RPMI7951 (cell line): Measurements from ENCODE around the gene ATP11A. TPM values are rescaled to one million over a fixed set of nuclear protein-coding genes. Genes with fewer than 3 reads are reported as not detected.
"Not testable (repeated sequence)": the region's sequence is repeated elsewhere in the genome, so short reads cannot be mapped to it uniquely, and the experiment has no call there.

ENCODE experiments used
- DNase-seq: peaks from one replicate; pipeline ENCODE4 v3.0.0-alpha.2; 2012; ENCODE audit warnings: low read depth
- total RNA-seq: library from RNA; depleted of rRNA; stranded (reverse); fragments of >200 nt; shearing (Covaris generic); gene quantifications from 2 replicates; pipeline ENCODE4 v1.2.3, GENCODE V29; 2014

Gene ATP11A
- total RNA-seq, 1 experiment from 2014 or later = 2.2 TPM

DNA sequence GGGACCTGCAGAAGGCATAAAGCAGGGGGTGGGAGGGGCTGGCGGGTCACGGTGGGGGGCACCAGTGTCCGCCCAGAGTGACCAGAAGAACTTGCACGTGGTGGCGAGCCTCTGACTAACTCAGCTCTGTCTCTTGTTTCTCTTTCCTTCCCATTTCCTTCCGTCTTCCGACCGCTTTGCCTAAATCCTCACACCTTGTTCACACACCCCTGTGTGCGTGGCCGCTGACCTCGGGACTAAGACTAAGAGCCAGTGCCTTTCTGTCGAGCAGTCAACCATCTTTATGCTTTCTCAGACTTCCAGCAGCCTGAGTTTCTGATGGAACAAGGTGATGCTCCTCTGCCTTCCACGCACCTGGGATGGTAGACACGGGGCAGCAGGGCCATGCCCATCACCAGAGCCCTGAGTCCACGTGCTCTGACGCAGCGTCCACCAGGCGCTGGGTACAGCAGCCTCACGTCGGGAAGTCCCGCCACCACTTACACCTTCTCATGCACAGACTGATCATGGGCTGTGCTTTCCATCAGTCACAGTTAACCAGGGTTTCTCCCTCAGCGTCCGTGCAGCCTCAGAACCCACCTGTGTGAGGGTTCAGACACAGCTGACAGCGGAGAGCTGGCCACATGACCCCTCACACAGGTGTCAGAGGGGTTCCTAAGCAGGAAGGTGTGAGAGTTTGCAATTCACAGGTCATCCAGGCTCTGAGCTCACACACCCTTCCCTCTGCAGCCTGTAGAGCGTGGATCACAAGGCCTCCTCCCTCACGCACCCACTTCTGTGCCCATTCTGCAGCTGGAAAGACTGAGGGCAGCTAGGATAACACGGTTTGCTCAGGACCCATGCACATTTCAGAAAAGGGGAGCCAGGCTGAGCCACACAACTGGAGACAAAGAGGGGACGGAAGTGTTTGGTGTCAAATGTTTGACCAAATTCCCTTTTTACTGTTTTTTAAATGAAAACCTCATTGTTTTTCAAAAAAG is 188.4 kb downstream of the ATP11A start:
- DNase-seq = no peak

GRCh38 chr13:112879283-112879833 is 189.5 kb downstream of the ATP11A start:
- no peak for DNase-seq

GRCh38 chr13:112880221-112880641 is 190.4 kb downstream of the ATP11A start:
- no peak for DNase-seq

- DNase-seq = no peak
Measured at GRCh38 chr13:112880976-112881540, 191.2 kb downstream of the ATP11A start.

GRCh38 chr13:112881656-112882554 is 192.1 kb downstream of the ATP11A start:
- DNase-seq = no peak

DNA sequence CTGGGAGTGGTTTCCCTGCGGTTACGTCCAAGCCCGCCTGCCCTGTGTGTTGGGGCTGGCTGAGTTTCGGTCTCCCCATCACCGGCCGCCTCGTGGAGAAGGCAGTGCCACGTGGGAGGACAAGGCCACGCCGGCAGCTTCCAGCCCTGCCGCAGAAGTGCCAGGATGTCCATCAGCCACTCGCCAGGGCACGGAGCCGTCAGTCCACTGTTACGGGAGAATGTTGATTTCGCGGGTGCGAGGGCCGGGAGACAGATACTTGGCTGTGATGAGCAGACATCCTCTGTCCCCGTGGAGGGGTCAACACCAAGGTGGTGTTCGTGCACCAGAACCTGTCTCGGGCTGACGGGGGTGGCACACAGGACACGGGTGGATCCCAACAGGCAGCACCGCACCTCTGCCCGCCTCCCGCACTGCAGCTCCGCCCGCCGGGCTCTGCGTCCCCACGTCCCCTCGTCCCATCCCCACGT is 192.8 kb downstream of the ATP11A start:
- DNase-seq = no peak

GRCh38 chr13:112883241-112883945 is 193.6 kb downstream of the ATP11A start:
- DNase-seq = no peak

DNA sequence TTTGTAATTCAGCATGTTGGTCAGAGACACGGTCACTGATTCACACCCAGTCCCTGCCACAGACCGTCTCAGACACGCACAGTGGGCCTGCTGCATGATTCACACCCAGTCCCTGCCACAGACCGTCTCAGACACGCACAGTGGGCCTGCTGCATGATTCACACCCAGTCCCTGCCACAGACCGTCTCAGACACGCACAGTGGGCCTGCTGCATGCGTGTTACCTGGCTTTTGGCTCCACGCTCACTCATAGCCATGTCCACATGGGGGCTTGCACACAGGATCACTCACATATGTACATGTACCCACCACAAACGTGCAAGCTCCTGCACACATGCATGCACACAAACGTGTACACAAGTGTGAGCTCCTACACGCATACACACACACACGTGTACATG is 194.9 kb downstream of the ATP11A start:
- not testable (repeated sequence) for DNase-seq

DNA sequence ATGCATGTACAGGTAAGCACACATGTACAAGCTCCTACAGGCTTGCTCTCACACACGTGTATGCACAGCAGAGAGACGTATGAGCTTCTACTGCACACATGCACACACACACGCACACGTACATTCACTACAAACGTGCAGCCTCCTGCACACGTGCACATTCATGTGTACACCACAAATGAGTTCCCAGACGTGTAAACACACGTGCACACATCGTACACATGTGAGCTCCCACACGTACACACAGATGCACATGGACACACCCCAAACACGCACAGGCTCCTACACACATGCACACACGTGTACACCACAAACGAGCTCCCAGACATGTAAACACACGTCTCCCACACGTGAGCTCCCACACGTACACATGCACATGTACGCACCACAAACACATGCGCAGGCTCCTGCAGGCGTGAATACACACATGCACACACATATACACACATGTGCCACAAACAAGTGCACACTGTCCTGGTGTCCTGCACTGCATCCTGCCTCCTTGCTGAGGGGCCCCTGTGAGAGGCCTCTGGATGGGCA is 195.5 kb downstream of the ATP11A start:
- DNase-seq = no peak

DNA sequence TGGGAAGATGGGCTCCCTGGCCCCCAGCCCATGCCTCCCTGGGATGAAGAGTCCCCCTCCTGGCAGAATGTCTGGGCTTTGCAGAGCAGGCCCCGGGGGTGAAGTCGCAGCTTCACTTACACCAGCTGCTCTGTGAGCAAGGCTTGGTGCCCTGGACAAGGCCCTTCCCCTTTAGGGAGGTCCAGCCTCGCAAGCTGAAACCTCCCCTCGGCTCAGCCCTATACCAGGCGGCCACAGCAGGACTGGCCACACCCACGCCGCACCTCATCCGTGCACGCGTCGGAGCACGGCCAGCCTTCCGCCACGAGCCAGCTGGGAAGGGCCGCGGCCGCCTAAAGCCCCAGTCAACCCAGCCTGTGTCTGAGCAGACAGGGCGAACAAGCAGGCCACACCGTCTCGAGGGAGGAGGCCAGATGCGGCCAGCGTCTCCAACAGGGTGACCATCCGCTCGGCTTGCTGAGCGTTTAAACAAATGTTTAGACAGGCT is 196.0 kb downstream of the ATP11A start:
- peak; percentile 81 for DNase-seq

GRCh38 chr13:112887151-112887550 is 197.3 kb downstream of the ATP11A start:
- DNase-seq = no peak

GRCh38 chr13:112887557-112887991 is 197.7 kb downstream of the ATP11A start:
- no peak for DNase-seq

- no peak for DNase-seq
Measured at GRCh38 chr13:112888238-112889111, 198.6 kb downstream of the ATP11A start.

GRCh38 chr13:112889351-112890290 is 199.8 kb downstream of the ATP11A start:
- no peak for DNase-seq

DNA sequence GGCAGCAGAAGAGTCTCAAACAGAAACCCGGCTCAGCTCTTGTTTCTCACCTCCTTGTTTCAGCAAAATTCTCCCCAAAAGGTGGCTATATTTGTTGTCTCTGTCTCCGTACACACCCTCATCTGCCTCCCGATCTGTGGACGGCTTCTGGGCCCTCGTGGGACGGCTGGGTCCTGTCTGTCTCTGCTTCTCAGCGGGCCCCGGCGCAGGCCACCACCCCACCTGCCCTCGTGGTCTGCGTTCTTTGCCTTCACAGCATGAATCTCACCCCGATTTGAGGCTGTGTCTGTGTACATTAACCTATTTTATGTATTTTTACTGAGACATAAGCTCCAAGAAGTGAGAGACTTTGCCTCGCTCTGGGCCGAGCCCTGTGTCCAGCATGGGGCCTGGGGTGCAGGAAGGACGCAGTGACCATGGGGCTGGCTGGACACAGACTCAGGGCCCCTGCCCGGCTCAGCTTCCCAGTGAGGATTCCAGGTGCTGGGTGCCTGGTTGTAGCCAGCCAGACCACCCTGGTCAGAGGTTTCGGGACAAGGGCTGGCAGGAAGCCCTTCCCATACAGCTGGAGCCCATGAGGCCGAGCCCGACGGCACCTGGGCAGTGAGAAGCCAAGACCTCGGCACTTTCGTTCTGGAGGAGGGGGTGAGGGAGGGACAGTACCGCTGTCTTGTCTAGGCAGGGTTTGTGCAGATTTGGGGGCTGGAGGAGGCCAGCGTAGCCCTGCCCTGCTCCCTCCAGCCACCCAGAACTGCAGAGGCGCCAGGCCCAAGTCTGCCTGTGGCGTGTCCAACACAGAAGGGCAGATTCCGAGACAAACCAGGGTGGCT is 200.7 kb downstream of the ATP11A start:
- DNase-seq = no peak

DNA sequence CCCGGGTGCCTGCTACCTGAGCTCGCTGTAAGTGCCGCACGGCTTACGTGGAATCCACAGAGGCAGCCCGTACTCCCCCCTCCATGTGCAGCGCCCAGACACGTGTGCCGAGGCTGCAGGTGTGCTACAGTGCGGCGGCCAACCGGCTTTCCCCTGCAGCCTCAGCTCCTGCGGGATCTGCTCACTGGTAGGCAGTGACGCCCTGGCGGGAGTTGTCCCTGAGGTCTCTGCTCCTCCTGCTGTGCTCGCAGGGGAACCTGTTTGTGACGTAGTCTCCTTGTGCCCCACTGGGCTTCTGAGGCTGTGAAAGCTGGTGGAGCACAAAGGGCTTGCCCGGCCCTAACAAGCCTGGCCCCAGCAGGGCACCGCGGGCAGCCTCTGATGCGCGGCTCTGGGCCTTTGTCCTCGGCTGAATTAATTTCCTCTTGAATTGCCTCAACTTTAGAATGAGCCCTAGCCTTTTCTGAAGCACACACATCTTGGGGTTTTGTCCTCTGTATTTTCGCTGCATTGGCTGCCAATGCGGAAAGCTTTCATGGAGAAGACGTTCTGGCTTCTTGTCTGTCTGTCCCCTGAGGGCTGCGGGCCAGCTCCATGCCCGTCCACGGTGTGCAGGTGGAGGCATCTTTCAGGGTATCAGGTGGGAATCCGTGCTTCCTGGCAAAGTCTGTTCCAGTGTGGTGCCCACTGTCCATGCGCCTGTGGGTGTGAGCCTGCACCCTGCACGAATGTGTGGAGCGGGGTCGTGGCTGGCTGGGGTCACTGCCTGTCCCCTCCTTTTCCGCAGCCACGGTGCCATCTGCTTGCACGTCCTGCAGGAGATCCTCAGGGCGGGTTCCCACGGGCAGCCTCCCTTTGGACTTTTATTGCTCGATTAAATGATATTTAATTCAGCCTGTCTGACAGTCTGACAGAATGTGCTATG is 201.9 kb downstream of the ATP11A start:
- DNase-seq = no peak
